ENCODE data around the gene DENND5A.

Gene DENND5A

DNA sequence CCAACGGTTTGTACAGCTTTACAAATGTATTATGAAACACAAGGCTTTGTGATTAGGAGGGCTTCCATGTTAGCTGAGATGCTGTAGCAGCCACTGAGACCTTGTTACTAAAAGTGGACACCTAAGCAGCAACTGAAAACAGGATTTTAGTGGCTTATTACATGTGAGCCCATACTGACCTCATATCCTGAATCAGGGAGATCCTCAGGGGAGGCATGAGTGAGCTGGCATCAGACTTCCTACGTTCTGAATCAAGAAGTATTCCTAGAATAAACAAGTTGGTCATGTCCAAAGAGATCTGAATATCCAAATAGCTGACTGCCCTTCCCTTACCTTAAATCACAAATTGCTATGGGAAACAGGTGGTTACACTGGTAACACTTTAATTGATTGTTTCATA, 114.6 kb downstream of the DENND5A start:
- H3K9me3 Mint-ChIP-seq, result no peaks in the 10 kb centered on the region
- H3K27me3 Mint-ChIP-seq, result no peaks in the 10 kb centered on the region
- H3K4me1 Mint-ChIP-seq (ENCODE audit: low read depth), result peaks cover 7% of the 10 kb centered on the region
- peaks cover 63% of the 10 kb centered on the region for H3K36me3 Mint-ChIP-seq (ENCODE audit: low read depth)
- no peak overlapping the region for H3K4me3 Mint-ChIP-seq
- no peak overlapping the region for H3K27ac Mint-ChIP-seq

DNA sequence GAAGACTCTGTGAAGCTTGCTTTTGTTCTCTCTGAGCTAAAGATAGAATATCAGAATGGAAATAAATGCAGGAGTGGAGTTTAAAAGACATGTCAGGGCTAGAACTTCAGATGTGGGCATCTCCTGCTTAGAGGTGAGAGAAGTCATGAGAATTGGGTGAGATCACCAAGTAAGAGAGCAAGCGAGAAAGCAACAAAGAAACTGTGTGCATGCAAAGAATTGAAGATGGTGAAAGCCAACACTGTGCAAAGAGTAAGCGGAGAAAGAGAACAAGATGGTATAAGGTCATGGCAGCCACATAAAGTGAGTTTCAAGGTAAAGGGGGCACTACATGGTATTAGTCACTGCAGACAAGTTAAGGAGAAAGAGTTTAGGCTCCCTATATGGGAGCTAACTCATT, 116.4 kb downstream of the DENND5A start:
- Mint-ChIP-seq H3K27me3 (no peaks in the 10 kb centered on the region), H3K9me3 (no peaks in the 10 kb centered on the region), H3K27ac (no peak overlapping the region), H3K36me3 (ENCODE audit: low read depth) (peaks cover 68% of the 10 kb centered on the region), H3K4me3 (no peak overlapping the region), H3K4me1 (ENCODE audit: low read depth) (peaks cover 7% of the 10 kb centered on the region)

DNA sequence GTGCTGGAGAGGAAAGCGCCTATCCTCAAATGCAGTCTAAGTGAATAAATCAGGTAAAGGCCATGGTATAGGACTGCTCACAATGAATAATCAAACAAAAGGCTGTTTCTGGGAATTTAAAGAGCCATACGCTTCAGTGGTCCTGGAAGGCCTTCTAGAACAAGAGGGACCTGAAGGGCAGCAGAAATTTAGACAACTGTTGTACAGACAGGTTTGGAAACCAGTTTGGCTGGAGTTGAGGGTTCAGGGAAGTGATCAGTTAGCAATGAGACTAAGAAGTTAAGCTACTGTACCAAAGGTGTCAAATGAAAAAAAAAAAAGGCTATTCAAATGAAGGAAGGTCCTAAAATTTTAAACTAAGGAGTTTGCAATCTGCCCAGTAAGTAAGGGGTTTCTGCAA, 117.1 kb downstream of the DENND5A start:
- H3K4me1 Mint-ChIP-seq (ENCODE audit: low read depth), result peaks cover 7% of the 10 kb centered on the region
- H3K27ac Mint-ChIP-seq, result peak overlapping the region; percentile 54
- H3K4me3 Mint-ChIP-seq, result no peak overlapping the region
- peaks cover 69% of the 10 kb centered on the region for H3K36me3 Mint-ChIP-seq (ENCODE audit: low read depth)
- H3K27me3 Mint-ChIP-seq, result no peaks in the 10 kb centered on the region
- H3K9me3 Mint-ChIP-seq, result no peaks in the 10 kb centered on the region

GRCh38 chr11:9146477-9146876, 118.7 kb downstream of the DENND5A start:
- Mint-ChIP-seq H3K36me3 (ENCODE audit: low read depth) (peaks cover 72% of the 10 kb centered on the region), H3K27ac (no peak overlapping the region), H3K9me3 (no peaks in the 10 kb centered on the region), H3K27me3 (no peaks in the 10 kb centered on the region), H3K4me3 (no peak overlapping the region), H3K4me1 (ENCODE audit: low read depth) (peaks cover 7% of the 10 kb centered on the region)

DNA sequence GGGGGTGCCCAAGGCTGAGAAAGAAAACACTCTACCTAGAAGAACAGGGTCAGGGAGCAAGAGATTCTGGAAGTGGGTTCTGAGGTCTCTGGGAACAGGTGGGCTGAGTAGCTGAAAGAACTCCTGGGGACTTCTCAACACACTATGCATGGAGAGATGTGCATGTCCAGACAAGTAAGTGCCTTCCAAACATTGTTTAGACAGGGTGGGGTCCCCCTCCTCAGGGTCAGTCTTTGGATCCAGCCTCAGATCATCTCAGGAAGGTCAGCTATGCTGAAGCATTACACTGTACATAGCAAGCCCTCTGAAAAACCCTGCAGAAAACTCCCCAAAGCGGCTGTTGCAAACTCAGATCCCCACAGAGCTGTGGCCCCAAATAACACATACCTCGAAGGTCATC, 119.9 kb downstream of the DENND5A start:
- Mint-ChIP-seq H3K4me1 (ENCODE audit: low read depth) (peaks cover 7% of the 10 kb centered on the region), H3K27ac (no peak overlapping the region)

DNA sequence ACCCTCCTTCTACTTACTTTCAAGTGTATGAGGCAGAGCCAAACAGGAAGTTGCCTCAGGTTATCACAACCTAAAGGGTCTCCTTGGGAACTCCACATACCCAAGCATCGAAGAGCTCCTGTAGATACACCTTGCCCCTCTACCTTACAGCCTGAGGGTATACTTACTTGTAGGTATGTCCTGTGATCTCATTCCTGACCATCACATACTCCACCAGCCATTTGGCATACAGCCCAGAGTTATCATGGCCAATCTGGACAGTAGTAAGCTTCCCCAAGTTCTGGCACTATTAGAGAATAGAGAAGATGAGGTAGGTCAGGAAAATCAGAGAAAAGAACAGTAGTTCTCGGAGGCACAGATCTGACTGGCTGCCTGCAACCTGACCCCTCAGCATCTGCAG, 120.3 kb downstream of the DENND5A start:
- no peak overlapping the region for H3K4me3 Mint-ChIP-seq
- H3K36me3 Mint-ChIP-seq (ENCODE audit: low read depth), result peaks cover 76% of the 10 kb centered on the region
- no peak overlapping the region for H3K27ac Mint-ChIP-seq
- H3K27me3 Mint-ChIP-seq, result no peaks in the 10 kb centered on the region
- H3K9me3 Mint-ChIP-seq, result no peaks in the 10 kb centered on the region
- H3K4me1 Mint-ChIP-seq (ENCODE audit: low read depth), result peaks cover 7% of the 10 kb centered on the region

More for the DNA sequence above, 119.9 kb downstream of the DENND5A start:
- H3K9me3 Mint-ChIP-seq, result no peaks in the 10 kb centered on the region
- H3K4me3 Mint-ChIP-seq, result no peak overlapping the region
- peaks cover 77% of the 10 kb centered on the region for H3K36me3 Mint-ChIP-seq (ENCODE audit: low read depth)
- no peaks in the 10 kb centered on the region for H3K27me3 Mint-ChIP-seq

DNA sequence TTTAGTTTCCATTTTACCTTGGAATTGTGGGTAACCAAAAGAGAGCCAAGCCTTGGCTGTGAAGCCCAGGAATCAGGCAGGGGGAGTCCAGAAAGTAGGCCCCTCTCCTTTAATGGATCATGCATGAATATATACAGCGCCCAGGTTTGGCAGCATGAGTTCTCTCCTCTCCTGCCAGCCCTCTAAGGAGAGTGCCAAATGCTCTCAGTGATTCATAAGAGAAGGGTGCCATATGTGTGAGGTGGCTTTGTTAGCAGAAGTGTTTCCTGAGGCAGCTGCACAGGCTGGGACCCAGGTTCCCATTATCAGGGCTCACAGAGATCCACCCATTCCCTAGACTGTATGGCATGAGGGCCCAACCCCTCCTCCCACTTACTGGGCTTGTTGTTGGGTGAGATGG, 121.4 kb downstream of the DENND5A start:
- peaks cover 70% of the 10 kb centered on the region for H3K36me3 Mint-ChIP-seq (ENCODE audit: low read depth)
- no peak overlapping the region for H3K4me3 Mint-ChIP-seq
- H3K27ac Mint-ChIP-seq, result no peak overlapping the region
- no peaks in the 10 kb centered on the region for H3K27me3 Mint-ChIP-seq
- H3K4me1 Mint-ChIP-seq (ENCODE audit: low read depth), result peaks cover 11% of the 10 kb centered on the region
- H3K9me3 Mint-ChIP-seq, result no peaks in the 10 kb centered on the region

- Mint-ChIP-seq H3K27me3 (no peaks in the 10 kb centered on the region), H3K36me3 (ENCODE audit: low read depth) (peaks cover 64% of the 10 kb centered on the region), H3K4me1 (ENCODE audit: low read depth) (peaks cover 9% of the 10 kb centered on the region), H3K27ac (no peak overlapping the region), H3K4me3 (no peak overlapping the region), H3K9me3 (no peaks in the 10 kb centered on the region)
Measured at GRCh38 chr11:9142732-9143131, 122.4 kb downstream of the DENND5A start.

- H3K27ac Mint-ChIP-seq, result no peak overlapping the region
- H3K4me1 Mint-ChIP-seq (ENCODE audit: low read depth), result peaks cover 18% of the 10 kb centered on the region
- H3K9me3 Mint-ChIP-seq, result no peaks in the 10 kb centered on the region
Measured at GRCh38 chr11:9141186-9141585, 124.0 kb downstream of the DENND5A start.

DNA sequence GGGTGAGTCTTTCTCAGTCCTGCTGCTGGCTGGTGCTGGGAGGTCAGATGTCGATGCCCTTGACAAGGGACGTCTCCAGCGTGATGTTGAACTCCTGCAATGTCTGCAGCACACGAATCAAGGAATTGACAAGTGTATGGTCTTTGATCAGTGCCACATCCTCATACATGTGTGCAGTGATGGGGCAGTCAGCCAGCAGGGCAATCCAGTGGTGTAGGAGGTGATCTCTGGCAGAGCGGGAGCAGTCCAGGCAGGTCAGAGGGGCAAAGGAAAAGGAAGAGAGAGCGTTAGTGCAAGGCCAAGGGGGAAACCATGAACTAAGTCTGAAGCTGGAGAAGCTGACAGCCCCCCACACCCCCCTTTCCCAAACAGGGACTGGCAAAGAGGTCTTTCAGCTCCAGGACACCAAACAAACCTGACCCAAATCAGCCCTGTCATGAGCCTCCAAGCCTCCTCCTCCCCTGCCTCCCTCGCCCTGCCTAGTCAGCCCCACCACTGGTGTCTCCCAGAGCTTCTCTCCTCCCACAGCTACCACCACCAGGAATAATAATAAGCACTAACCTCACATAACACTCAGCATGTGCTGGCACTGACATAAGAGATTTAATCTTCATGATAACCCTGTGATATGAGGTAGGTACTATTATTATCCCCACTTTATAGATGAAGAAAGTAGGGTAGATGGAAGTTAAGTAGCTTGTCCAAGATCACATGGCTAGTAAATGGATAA, 125.4 kb downstream of the DENND5A start:
- Mint-ChIP-seq H3K4me1 (ENCODE audit: low read depth) (peaks cover 18% of the 10 kb centered on the region), H3K27ac (no peak overlapping the region), H3K36me3 (ENCODE audit: low read depth) (peaks cover 46% of the 10 kb centered on the region), H3K4me3 (no peak overlapping the region), H3K9me3 (no peaks in the 10 kb centered on the region), H3K27me3 (no peaks in the 10 kb centered on the region)

More at GRCh38 chr11:9141186-9141585, 124.0 kb downstream of the DENND5A start:
- no peak overlapping the region for H3K4me3 Mint-ChIP-seq
- no peaks in the 10 kb centered on the region for H3K27me3 Mint-ChIP-seq
- H3K36me3 Mint-ChIP-seq (ENCODE audit: low read depth), result peaks cover 52% of the 10 kb centered on the region

DNA sequence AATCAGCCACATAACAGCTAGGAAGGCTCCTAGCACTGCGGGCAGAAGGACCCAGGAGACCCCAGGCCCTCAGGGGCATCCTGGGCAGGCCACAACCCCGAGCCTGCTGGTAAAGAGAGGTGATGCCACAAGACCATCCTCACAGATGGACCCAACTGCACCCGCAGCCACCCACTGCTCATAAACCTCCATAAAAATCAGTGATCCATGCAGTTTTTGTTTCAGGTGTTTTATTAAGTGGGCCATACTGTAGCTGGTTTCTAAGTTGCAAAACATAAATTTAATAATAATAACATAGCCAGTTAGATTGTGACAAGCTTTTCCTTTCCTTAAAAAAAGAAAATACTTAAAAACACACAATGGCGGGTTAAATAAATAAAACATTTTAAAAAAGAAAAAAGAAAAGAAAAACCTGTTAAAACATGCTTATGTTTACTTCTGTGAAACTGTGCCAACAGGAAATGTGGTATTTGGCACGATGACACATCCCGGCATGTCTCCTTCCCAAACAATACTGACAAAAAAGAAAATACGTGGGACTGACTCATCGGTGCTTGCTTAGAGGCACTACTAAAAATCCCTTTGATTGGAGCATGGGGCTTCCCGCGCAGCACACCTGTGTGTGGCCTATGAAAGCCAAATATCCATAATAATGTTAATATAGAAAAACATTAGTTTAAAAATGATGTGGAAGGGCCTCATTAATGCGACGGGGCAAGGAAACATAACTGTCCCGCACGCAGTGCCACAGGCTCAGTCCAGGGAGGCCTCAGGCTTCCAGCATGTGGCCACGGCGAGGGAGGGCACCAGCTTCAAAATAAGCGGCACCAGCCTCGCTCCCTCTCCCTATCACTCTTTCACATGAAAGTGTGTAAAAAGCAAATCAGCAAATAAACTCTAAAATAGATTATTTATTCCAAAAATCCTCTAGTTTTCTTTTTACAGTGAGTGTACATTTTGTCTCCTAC, 126.3 kb downstream of the DENND5A start:
- Mint-ChIP-seq H3K9me3 (no peaks in the 10 kb centered on the region), H3K27ac (no peak overlapping the region), H3K27me3 (no peaks in the 10 kb centered on the region), H3K4me1 (ENCODE audit: low read depth) (peaks cover 18% of the 10 kb centered on the region), H3K36me3 (ENCODE audit: low read depth) (peaks cover 38% of the 10 kb centered on the region), H3K4me3 (no peak overlapping the region)

GRCh38 chr11:9138133-9138453, 127.1 kb downstream of the DENND5A start:
- H3K27ac Mint-ChIP-seq, result no peak overlapping the region
- peaks cover 18% of the 10 kb centered on the region for H3K4me1 Mint-ChIP-seq (ENCODE audit: low read depth)
- H3K4me3 Mint-ChIP-seq, result no peak overlapping the region

GRCh38 chr11:9137293-9138132, 127.6 kb downstream of the DENND5A start:
- Mint-ChIP-seq H3K27ac (no peak overlapping the region), H3K36me3 (ENCODE audit: low read depth) (peaks cover 29% of the 10 kb centered on the region), H3K4me1 (ENCODE audit: low read depth) (peaks cover 18% of the 10 kb centered on the region), H3K9me3 (no peaks in the 10 kb centered on the region), H3K4me3 (no peak overlapping the region), H3K27me3 (no peaks in the 10 kb centered on the region)

More at GRCh38 chr11:9138133-9138453, 127.1 kb downstream of the DENND5A start:
- Mint-ChIP-seq H3K27me3 (no peaks in the 10 kb centered on the region), H3K36me3 (ENCODE audit: low read depth) (peaks cover 32% of the 10 kb centered on the region), H3K9me3 (no peaks in the 10 kb centered on the region)

- no peak overlapping the region for H3K4me3 Mint-ChIP-seq
- peaks cover 23% of the 10 kb centered on the region for H3K36me3 Mint-ChIP-seq (ENCODE audit: low read depth)
- peaks cover 18% of the 10 kb centered on the region for H3K4me1 Mint-ChIP-seq (ENCODE audit: low read depth)
- H3K27me3 Mint-ChIP-seq, result no peaks in the 10 kb centered on the region
- no peak overlapping the region for H3K27ac Mint-ChIP-seq
- no peaks in the 10 kb centered on the region for H3K9me3 Mint-ChIP-seq
Measured at GRCh38 chr11:9136741-9137140, 128.4 kb downstream of the DENND5A start.
